GM18511 (cell line): ENCODE results near the gene EXTL1.

ENCODE experiments used
- ATAC-seq: cut with Tn5 transposase; IDR thresholded peaks from one replicate; pipeline ENCODE4 v1.9.1; 2021; ENCODE audit warnings: mild to moderate bottlenecking, moderate library complexity; ENCODE audit not compliant: unreplicated experiment

EXTL1 gene

GRCh38 chr1:26038904-26039303 is 17.3 kb downstream of the EXTL1 start:
- ATAC-seq = no peak

GRCh38 chr1:26041401-26041800 is 19.8 kb downstream of the EXTL1 start:
- ATAC-seq = no peak

GRCh38 chr1:26041978-26042377 is 20.4 kb downstream of the EXTL1 start:
- no peak for ATAC-seq

GRCh38 chr1:26043765-26044164 is 22.2 kb downstream of the EXTL1 start:
- no peak for ATAC-seq

- ATAC-seq = no peak
Measured at GRCh38 chr1:26044414-26044813, 22.8 kb downstream of the EXTL1 start.

- no peak for ATAC-seq
Measured at GRCh38 chr1:26044971-26045721, 23.6 kb downstream of the EXTL1 start.

- no peak for ATAC-seq
Measured at GRCh38 chr1:26045722-26046245, 24.2 kb downstream of the EXTL1 start, which contains the start of gene SLC30A2. TSS of gene SLC30A2 (minus strand) at chr1:26046118. CDS start at chr1:26045896, 222 bp downstream.

GRCh38 chr1:26046246-26047095 is 24.9 kb downstream of the EXTL1 start:
- no peak for ATAC-seq

- ATAC-seq = no peak
Measured at GRCh38 chr1:26047278-26047874, 25.8 kb downstream of the EXTL1 start.

GRCh38 chr1:26049531-26050247 is 28.1 kb downstream of the EXTL1 start:
- ATAC-seq = no peak

- no peak for ATAC-seq
Measured at GRCh38 chr1:26050248-26050640, 28.7 kb downstream of the EXTL1 start.

GRCh38 chr1:26053718-26054560 is 32.4 kb downstream of the EXTL1 start:
- ATAC-seq = no peak

GRCh38 chr1:26055041-26055440 is 33.5 kb downstream of the EXTL1 start:
- no peak for ATAC-seq

- no peak for ATAC-seq
Measured at GRCh38 chr1:26057189-26057588, 35.6 kb downstream of the EXTL1 start.

GRCh38 chr1:26058052-26058595 is 36.5 kb downstream of the EXTL1 start:
- no peak for ATAC-seq

- no peak for ATAC-seq
Measured at GRCh38 chr1:26059906-26060305, 38.3 kb downstream of the EXTL1 start.

- ATAC-seq = no peak
Measured at GRCh38 chr1:26060832-26061574, 39.4 kb downstream of the EXTL1 start.

GRCh38 chr1:26064553-26064952 is 43.0 kb downstream of the EXTL1 start:
- no peak for ATAC-seq

GRCh38 chr1:26066160-26066559 is 44.6 kb downstream of the EXTL1 start:
- no peak for ATAC-seq
